NCI-H146 treated with DMSO at 0.1 percent for 48 hours (cell line): ENCODE results near the gene AP1G1.
A peak's percentile ranks its signal among the peaks of the same experiment; 100 is the strongest.
"Not testable (repeated sequence)": the region's sequence is repeated elsewhere in the genome, so short reads cannot be mapped to it uniquely, and the experiment has no call there.

Experiments used
- DNase-seq: peaks from one replicate; lab custom pipeline; 2025; ENCODE audit not compliant: unreplicated experiment; lab: John Stamatoyannopoulos, UW

Gene AP1G1

DNA sequence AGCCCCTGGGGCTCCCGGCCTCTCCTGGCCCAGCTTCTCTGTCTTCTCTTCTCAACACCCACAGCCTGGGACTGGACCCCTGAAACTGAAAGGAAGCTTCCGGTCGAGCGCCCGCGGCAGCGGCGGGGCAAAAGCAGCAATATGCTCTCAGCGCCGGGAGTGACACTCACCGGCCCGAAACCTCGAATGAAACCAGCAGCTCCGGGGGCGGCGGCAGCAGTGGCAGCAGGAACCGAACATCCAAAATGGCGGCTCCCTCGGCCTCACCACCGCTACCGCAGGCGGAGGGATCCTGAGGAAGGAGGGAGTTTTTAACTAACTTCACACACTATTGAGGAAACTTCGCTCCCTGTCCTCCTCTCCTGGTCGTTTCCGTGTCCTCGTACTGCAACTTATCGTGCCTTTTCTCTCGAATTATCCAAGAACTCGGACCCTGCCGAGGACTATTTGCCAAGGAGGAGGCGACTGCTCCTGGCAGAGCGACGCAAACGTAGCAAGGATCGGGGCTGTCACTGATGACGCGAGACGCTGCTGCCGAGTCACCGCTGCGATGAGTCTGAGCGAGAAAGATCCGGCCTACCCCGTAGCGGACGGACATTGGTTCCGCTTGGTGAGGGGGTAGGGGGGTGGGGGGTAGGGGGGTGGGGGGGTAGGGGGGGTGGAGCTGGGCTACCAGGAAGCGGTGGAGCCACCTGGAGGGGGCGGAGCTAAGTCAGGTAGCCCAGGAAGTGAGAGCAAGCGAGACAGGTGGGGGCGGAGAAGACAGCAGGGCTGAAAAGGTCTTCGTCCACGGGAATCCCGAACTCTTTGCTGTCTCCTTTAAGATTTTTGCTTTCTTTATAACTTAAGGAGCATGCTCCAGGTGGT is at the start of gene AP1G1:
TSS of gene AP1G1 (minus strand) at position 242 of the 867 bp plus-strand sequence. CDS start 19,355 bp downstream, outside the sequence.
- peak; percentile 88 for DNase-seq

DNA sequence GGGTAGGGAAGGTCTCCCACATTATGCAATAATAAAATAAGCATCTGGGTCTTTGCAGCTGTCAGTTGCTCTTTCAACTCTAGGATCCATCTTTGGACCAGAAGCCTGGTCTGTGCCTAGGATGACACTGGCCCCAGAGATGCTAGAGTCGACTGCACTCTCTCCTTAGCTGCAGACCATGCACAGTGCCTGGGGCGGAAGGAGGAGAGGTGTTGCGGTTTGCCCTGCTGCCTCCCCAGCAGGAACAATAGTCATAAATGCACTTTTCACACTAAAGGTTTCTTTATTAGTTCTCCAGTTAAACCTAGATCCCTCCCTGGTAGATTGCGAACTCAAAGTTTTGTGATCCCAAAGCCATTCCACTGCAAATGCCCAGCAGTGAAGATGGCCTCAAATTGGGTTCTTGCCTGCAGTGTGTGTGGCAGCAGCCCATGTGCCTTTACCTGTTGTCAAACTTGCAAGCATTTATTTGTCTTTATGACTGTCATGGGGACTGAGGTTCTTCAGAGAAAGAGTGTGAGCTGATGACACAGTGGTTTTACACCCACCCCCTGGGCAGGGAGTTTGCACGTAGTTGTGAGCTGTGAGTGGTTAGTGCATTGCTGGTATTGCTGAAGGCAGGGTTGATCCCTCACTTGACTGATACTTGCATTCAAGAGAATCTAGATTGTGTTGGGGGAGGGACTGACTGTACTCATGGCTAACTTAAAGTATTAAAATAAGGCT is 47.5 kb upstream of the AP1G1 start:
- no peak for DNase-seq

DNA sequence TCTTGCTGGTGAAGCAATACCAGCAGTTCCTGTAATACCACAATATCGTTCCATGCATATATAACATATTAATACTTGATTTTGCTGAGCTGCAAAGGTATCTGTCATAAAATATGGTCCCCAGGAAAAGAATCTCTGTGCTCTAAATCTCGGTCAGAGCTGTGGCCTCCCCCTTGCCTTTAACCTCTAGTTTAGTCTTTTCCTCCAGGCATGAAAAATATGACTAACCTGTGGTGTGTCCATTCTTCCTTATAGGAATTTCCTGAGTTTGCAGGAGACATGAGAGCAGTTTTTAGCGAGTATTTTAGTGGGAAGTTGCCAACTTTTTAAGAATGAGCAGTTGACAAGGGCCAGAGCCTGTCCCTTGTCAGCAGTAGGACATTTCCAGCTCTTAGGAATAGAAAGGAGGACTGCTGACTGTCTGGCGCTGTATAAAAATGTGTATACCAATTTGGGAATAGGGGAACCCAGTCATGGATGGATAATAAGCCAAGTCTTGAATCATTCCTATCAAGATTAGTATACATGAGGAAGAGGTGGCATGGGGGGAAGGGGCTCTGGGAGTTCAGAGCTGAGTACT is 45.8 kb upstream of the AP1G1 start:
- DNase-seq: no peak

DNA sequence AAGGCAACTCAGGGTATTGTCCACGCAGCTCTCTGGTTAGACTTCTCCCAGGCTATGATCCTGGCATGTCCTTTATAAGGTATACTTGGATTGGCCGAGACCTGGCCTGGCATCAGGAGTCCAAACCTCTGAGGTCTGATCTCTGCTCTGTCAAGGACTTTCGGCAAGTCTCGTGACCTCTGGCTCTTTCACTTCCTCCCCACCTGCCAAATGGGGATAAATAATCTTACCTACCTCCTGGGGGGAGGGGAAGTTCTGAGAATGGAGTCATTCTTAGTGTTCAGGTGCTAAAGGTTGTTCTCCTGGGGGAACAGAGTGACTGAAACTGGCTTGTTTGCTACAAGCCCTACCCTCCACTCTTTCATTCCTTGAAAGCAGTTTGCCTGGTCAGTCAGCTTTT is 44.8 kb upstream of the AP1G1 start:
- DNase-seq: no peak

DNA sequence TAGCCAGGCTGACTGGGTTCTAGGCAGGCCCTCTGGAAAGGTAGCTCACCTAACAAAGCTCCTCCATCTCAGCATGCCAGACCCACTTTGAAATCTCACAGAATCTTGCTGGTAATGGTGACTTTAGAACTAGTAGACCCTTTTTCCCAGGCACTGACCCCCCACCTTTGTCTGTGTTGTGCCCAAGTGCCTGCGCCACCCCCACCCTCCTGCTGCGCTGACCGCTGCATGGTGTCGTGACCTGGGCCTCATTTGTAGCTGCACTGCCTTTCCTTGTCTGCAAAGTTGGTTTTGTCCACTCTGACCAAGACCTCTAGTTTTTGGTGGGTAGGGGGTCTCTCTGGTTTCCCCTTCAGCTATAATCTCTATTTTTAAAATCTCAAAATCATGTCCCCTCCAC is 43.9 kb upstream of the AP1G1 start:
- DNase-seq: no peak

DNA sequence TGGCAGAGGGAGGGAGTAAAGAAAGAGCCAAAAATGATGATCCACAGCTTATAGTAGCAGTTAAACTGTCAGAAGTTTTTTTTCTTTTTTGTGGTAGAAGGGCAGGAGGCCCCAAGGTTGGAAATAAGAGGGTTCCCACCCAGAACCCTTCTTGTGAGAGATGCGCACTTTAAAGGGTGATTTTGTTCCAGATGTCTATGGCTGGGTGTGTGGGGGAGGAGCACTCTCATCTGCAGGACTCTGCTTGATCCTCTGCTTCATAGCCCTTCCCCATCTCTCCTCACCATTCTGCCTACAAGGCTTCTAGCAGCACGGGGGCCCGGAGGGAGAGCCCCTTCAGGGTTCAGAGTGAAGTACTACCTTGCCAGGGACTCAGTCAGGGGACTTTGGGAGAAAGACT is 43.5 kb upstream of the AP1G1 start:
- no peak for DNase-seq

DNA sequence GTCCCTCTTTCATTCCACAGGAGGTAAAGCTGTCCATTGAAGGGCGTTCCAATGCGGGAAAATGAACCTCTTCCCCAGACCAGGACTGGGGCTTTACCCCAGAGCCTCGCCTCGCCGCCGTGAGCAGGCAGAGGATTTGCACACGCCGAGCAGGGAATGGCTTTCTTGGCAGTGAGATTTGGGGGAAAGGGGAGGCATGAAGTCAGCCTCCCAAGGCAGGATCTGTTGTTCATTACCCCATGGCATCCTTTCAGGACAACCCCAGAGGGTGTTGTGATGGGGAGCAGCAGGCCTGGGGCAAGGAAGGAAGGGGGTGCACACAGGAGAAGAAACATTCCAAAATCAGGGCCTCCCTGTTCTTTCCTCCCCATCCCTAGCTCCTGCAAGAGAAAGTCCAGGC is 43.1 kb upstream of the AP1G1 start:
- no peak for DNase-seq

DNA sequence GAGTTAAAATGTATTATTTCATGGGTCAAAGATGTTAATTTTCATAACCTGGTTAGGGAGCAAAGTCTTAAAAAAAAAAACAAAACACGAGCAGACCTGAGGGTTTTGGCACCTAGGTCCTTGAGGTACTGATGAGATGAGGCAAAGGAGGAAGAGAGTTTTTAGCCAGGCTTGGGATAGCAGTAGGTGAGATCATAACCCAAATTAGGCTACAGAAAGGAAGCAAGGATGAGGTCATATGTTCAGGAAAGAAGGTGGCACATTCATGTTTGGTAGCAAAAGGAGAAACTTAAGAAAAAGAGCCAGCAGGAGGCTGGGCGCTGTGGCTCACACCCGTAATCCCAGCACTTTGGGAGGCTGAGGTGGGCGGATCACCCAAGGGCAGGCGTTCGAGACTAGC is 40.0 kb upstream of the AP1G1 start:
- DNase-seq: no peak

DNA sequence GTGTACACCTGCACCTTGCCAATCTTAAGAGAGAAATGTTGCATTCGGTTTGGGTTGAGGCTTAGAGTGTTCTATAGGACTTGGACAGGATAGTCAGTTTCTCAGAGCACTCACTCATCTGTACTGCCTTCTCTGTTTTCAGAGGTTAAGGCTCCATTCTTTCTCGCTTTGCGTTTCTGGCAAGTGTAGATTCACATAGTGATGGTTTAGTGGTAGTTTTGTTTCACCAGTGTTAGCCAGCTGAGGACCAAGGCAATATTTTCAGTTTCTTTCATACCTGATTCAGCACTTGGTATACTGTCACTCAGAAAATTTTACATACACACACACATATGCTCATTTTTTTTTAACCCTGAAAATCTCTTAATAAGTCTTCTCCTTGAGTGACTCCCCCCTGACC is 38.5 kb upstream of the AP1G1 start:
- DNase-seq: no peak

DNA sequence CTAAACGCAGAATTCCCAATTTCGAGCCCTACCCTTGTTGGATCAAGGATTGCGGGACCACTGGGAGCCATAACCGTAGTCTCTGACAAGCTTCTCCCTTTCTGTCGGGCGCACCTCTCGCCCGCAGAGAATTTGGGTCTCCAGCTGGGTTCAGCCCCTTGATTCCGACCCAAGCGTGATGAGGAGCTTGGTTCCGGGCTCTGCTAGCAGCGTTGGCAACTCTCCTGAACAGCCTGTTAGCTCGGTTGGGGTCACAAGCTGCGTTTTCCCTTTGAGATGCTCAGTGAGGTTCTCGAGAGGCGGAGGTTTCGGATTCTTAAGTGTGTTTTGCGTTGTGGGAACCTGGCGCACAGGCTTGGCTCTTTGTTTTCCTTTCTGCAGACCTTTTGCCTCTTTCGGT is 37.8 kb upstream of the AP1G1 start:
- no peak for DNase-seq

DNA sequence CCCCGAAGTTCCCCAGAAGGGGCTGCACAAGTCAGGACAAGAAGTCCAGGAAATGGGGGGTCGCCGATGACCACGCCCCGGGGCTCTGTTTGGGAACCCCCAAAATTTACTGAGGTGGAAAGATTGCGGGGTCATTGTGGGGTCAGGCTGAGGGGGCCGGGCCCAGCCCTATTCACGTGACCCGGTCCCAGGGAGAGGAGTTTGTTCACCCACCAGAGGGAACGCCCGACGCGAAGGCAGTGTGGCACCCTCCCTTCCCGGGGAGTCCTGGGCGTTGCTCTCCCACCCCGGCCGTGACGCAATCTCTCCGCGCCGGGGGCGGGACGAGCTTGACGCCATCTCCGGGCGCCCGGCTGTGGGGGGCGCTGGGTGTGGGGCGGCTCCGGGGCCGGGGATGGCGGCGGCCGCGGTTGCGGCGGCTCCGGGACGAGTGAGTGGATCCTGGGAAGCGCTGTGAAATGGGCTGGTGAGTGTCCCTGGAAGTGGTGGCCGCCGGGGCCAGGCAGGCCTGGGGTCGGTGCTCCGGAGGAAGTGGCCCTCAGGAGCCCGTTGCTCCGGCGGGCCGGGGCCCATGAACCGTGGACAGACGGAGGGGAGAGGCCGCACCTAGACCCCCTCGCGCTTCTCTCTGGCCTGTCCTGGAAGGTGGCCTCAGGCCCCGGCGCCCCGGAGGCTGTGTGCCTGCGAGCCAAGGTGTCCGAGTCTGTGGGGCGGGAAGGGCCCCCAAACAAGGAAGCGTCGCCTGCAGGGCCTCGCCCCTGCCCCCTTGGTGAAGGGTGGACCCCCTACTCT is 37.2 kb upstream of the AP1G1 start, which contains the start of gene ATXN1L:
TSS of gene ATXN1L (plus strand) at position 338 of the 792 bp plus-strand sequence. CDS start 3,765 bp downstream, outside the sequence.
- DNase-seq: peak; percentile 39

DNA sequence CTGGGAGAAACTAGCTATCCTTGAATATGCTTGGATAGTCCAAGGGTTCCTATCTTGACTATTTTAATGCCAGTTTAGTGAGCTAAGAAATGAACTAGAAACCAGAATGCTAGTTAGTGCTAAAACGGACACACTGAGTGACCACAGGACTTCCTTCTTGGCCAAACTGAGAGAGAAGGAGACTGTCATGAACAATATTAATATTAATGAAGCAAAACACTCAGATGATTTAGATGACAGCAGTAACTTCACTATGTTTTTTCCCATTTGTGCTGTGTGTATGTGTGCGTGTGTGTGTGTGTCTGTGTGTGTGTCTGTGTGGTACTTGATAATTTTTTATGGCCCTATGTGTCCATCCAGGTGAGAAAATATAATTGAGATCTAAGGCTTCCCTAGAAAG is 34.9 kb upstream of the AP1G1 start:
- DNase-seq: no peak

DNA sequence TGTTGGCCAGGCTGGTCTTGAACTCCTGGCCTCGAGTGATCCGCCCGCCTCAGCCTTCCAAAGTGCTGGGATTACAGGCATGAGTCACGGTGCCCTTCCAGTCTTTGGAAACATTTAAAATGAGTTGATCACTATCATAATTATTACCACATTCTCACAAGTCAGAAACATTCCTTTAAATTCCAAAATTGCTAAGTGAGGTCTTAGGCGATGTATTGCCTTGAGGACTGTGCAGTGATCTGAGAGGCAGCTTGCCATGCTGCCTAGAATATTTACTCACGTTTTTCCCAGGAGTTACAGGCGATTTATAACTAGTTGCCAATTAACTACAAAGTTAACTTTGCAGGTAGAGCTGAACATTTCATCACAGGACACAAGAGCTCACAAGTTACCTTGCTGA is 31.4 kb upstream of the AP1G1 start:
- no peak for DNase-seq

DNA sequence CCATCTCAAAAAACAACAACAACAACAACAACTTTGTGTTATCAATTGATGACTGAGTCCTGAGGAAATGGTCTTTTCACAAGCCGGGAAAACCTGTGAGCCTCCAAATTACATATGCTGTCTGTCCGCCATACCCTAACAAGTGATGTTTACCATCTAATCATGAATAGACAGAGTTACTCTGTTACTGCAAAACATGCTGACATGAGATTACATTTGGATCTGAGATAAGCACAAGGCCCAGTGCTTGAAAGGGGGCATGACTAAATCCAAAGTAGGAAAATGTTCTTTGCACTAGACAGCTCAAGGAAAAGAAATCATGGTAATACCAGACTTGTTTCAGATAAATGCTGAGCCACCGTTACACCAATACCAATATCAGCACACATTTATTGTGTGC is 28.5 kb upstream of the AP1G1 start:
- DNase-seq: no peak

DNA sequence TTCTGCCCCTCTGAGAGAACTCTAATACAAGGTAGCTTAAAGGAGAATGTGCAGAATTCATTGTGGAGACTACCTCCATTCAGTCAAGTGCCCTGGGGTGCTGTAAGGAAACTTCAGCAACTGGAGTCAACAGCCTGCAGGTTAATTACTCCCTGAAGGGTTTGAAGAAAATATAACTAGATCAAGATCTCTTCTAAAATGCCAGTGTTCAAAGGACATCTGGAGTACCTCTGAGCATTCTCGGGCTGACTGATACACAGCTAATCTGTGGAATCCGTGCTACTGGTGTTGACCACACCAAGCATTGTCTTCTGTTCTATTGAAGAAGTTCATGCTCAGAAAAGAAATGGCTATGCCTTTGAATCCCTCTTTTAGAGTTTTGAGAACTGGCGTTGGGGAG is 25.7 kb upstream of the AP1G1 start:
- DNase-seq: no peak

DNA sequence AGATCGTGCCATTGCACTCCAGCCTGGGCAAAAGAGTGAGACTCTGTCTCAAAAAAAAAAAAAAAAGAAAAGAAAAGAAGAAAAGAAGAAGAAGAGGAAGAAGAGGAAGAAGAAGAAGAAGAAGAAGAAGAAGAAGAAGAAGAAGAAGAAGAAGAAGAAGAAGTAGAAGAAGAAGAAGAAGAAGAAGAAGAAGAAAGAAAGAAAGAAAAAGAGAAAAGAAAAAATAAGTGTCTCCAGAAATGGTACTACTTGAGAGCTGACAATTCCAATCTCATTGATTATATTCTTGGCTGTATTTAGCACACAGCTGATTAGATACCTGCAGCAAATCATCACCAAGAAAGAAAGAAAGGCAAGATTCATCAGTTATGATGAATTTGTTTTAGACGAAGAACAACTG is 23.5 kb upstream of the AP1G1 start:
- DNase-seq: not testable (repeated sequence)

DNA sequence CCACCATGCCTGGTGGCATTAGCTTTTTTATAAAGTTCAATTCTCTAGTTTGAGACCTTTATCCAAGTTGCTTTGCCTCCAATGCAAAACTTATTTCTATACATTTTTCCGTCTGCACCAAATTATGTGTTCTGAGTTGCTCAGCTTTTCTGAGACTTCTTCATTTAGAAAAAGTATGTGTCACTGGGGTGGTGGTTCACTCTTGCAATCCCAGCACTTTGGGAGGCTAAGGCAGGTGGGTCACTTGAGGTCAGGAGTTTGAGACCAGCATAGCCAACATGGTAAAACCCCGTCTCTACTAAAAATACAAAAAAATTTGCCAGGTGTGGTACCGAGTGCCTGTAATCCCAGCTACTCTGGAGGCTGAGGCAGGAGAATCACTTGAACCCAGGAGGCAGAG is 23.1 kb upstream of the AP1G1 start:
- DNase-seq: not testable (repeated sequence)

DNA sequence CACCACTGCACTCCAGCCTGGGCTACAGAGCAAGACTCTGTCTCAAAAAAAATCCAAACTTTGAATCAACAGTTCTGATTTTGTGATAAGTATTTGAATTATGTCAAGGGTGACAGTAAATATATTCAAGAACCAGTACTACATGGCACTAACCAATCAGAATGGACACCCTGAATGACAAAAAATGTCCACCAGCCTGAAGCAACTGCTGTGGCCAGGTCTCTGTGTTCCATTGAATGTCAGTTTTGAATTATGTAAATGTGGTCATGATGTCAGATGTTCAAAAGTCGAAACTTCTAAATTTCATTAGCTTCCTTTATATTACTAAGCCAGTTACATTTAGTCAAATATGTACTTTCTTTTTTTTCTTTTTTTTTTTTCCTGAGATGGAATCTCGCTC is 21.7 kb upstream of the AP1G1 start:
- no peak for DNase-seq

DNA sequence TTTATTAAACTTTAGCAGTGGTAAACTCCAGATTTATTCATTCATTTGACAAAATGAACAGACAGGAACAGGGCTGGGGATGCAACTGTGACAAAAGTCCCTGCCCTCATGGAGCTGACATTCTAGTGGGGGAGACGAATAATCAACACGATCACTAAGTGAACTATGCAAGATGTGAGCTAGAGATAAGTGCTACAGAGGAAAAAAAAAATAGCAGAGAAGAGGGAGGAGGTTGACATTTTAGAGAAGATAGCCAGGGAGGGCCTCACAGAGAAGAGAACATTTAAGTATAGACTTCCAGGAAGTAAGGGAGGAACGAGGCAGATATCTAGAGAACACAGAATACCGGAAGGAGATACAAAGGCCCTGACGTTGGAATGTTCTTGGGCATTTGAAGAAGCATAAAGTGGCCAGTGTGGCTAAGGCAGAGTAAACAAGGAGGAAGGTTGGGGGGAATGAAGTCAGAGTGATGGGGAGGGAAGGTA is 17.9 kb upstream of the AP1G1 start:
- no peak for DNase-seq

DNA sequence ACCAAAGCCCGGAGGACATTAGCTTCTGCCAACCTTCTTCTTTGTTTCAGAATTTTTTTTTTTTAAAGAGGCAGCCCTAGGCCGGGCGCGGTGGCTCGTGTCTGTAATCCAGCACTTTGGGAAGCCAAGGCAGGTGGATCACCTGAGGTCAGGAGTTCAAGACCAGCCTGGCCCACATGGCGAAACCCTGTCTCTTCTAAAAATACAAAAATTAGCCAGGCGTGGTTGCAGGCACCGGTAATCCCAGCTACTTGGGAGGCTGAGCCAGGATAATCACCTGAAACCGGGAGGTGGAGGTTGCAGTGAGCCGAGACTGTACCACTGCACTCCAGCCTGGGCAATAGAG is 8.5 kb upstream of the AP1G1 start:
- DNase-seq: not testable (repeated sequence)

DNA sequence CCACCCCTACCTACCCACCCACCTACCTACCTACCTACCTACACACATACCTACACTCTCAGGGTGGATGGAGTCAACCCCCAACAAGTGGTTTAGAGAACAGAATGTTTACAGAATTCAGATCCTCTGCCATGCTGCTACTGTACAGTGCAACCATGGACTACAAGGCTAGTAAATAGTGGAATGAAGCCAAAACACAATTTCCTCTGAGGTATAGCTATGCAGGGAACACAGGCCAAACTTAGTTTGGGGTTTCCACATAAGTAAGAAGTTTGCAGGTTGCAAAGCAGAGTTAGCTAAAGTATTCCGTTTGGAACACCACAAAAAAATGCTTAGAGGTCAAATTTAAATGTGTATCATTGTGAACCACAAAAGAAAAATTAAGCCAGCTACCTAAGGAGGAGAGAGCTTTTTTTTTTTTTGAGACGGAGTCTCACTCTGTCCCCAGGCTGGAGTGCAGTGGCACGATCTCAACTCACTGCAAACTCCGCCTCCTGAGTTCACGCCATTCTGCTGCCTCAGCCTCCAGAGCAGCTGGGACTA is 2.7 kb upstream of the AP1G1 start:
- DNase-seq: no peak
